ENCODE data around the gene PRKG1. TPM values are rescaled to one million over a fixed set of nuclear protein-coding genes. Genes with fewer than 3 reads are reported as not detected.
"Not testable (repeated sequence)": the region's sequence is repeated elsewhere in the genome, so short reads cannot be mapped to it uniquely, and the experiment has no call there.

The PRKG1 gene
- total RNA-seq, 1 experiment from 2014 or later: 136 TPM

DNA sequence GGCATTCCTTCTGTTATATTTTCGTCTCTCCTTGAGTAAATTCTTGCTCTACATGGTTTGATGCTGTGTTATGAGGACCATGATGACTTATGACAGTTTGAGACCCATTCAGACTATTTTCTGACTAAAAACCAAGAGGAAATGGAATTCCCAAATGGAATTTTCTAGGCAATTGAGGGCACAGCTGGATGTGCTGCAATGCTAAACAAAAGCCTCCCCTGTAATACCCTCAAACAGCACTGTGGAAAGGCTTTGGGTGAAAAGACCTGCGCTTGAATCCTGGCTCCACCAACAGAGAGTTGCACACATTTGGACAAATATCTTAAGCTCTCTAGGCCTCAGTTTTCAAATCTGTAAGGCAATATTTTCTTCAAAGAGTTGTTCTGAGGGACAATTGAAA, 129.1 kb downstream of the PRKG1 start:
- no peak for DNase-seq (ENCODE audit: low spot score)
- in situ Hi-C loops (cut with HindIII; ENCODE audit: low sequenced_read_pairs): no loop called here

DNA sequence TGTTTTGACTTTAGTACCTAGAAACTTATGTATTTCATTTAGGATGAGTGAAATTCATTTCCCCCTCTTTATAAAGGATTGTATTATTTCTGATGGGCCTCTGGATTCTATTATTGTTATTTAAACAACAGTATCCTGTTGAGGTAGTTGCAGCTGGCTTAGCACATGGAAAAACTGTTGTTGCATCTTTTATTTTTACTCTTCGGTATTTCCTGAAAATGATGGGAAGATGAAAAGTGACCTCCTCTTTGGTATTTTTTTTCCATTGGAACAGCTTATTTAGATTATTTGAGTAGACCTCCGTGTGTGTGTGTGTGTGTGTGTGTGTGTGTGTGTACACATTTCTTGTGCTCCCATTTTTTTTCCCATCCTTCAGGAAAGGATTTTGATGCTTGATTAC, 129.8 kb downstream of the PRKG1 start:
- no peak for DNase-seq (ENCODE audit: low spot score)
- in situ Hi-C loops (cut with HindIII; ENCODE audit: low sequenced_read_pairs): no loop called here

DNA sequence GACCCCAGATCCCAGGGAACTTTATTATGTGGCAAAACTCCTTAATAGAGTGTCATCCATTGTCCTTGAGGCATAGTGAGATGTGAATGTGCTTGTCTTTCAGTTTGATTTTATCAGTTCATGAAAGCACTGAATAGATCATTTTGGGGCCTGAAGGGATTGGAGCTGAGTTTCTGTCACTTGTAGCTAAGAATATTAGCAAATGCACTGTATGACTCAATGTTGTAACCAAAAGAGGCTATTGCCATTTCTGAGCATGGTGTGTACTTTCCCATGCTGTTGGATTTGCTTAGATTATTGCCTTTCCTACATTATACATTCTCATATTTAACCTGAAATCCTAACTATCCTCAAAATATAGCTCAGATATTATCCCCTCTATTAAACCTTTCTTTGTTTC, 130.4 kb downstream of the PRKG1 start:
- in situ Hi-C loops (cut with HindIII; ENCODE audit: low sequenced_read_pairs): no loop called here
- DNase-seq (ENCODE audit: low spot score): no peak

DNA sequence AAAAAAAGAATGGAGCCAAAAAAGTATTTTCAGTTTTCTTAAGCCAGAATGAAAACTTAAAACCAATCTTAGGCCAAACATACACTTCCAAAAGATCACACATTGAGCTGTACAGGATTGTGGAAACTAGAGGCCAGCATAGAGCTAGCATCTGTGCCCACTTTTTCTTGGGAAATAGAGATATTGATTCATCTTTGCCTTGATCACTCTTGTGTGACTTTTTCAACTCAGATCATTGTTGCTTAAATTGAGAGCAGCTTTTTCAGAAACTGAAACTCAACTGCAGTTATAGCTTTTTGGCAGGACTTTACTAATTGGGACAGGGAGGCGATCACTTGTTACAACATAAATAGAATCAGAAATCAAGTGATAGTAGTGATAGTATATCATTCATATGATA, 132.2 kb downstream of the PRKG1 start:
- in situ Hi-C loops (cut with HindIII; ENCODE audit: low sequenced_read_pairs): no loop called here
- no peak for DNase-seq (ENCODE audit: low spot score)

DNA sequence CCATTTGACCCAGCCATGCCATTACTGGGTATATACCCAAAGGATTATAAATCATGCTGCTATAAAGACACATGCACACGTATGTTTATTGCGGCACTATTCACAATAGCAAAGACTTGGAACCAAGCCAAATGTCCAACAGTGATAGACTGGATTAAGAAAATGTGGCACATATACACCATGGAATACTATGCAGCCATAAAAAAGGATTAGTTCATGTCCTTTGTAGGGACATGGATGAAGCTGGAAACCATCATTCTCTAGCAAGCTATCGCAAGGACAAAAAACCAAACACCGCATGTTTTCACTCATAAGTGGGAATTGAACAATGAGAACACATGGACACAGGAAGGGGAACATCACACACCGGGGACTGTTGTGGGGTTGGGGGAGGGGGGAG, 138.7 kb downstream of the PRKG1 start:
- DNase-seq (ENCODE audit: low spot score); in situ Hi-C loops (cut with HindIII; ENCODE audit: low sequenced_read_pairs): not testable (repeated sequence)

DNA sequence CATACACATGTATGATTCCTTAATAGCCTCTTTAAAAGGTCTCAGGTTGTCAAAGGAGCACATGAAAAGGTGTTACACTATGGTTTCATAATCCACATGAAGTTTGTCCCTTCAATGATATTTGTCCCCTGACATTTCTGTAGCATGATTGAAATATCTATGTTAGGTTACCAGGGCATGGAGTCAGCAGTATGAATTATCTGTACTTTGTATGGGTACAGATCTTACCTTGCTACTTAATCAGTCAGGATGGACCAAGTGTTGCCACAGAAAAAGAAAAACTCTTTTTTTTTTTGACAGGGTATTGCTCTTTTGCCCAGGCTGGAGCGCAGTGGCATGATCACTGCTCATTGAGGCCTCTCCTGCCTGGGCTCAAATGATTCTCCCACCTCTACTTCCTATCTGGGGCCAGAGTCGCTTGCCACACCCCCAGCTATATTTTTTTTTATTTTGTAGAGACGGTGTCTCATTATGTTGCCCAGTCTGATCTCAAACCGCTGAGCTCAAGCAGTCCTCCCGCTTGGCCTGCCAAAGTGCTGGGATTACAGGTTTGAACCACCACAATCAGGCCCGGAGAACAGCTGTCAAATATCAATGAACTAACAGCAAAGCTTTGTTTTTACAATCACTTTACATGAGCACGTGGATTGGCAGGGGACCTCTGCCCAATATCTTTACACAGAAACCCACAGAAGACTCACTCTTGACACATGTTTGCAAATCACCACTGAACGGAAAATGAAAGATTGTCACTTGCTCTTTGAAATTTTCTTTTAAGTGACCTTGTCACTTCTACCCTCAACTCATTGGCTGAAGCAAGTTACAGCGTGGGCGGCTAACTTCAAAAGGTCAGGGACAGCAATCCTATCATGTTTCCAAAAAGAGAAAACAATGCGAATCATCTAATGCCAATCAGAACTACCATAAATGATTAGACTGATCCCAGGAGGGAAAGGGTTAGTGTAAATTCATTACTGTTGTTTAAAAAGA, 140.2 kb downstream of the PRKG1 start:
- in situ Hi-C loops (cut with HindIII; ENCODE audit: low sequenced_read_pairs): no loop called here
- no peak for DNase-seq (ENCODE audit: low spot score)

DNA sequence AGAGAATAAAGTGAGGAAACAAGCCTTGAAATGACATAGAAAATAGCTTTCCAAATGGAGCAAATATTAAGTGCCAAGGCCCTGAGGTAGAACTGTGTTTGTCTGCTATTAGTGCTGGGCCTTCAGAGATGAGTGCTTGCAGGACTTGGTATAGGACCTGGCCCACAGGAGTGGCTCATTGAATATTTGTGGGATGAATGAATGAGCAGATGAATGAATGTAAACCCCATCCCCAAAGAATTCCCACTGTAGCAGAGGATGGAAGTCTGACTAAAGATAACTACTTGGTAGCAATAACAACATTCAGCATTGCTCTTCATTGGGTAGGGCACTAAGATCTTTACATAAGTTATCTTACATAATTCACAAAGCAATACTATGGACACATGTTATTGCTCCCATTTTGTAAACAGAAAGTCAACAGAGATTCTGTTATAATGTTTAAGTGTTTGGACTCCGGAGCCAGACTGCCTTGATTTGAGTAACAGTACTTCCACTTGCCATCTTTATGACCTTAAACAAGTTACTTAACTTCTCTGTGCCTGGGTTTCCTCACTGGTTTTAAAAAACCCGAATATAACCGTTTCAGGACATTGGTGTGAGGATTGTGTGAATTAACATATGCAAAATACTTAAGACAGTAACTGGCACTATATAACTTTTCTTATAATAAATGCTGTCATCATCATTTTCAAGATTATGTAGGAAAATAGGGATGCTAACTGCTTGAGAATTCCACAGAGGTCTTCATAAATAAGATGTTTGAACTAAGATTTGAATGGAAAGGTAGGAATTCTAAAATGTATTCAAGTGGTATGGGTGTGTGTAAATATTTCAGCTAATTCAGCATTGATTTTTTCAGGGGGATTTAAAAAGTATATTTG, 141.9 kb downstream of the PRKG1 start:
- in situ Hi-C loops (cut with HindIII; ENCODE audit: low sequenced_read_pairs): no loop called here
- no peak for DNase-seq (ENCODE audit: low spot score)

DNA sequence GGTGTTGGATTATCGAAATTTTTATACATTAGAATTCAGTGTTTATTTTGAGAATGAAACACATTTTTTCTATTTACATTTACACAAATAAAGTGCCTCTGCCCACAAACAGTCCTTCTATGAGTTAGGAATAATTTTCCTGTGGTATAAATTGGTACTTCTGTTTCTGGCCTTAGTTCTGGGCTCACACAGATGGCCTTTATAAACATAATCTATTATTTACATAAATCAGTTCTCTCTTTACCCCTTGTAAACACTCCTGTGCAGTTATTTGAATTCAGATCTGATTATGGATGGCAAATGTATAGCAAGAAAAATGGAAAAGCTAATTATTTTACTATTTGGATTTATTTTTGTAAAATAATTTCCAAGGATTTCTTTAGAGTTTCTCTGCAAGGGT, 143.2 kb downstream of the PRKG1 start:
- DNase-seq (ENCODE audit: low spot score): no peak
- in situ Hi-C loops (cut with HindIII; ENCODE audit: low sequenced_read_pairs): no loop called here

DNA sequence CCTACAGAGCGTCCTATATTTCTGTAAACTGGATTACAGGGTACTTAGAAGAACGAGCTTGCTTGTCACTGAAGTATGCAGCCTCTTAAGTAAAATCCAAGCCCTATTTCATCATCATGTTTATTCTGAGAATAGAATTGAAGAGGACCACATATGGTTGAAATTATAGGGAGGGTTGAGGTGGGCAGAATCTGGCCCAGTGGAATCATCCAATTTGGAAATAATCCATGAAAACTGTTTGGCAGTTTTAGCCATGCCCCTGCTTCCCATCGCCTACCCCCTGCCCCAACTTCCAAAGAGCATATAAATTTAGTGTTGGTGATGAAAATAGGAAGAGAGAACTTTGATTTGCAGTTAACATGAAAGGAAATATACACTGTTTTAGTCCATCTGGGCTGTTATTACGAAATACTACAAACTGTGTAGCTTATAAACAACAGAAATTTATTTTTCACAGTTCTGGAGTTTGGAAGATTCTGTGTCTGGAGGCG, 150.4 kb downstream of the PRKG1 start:
- no peak for DNase-seq (ENCODE audit: low spot score)
- in situ Hi-C loops (cut with HindIII; ENCODE audit: low sequenced_read_pairs): no loop called here

DNA sequence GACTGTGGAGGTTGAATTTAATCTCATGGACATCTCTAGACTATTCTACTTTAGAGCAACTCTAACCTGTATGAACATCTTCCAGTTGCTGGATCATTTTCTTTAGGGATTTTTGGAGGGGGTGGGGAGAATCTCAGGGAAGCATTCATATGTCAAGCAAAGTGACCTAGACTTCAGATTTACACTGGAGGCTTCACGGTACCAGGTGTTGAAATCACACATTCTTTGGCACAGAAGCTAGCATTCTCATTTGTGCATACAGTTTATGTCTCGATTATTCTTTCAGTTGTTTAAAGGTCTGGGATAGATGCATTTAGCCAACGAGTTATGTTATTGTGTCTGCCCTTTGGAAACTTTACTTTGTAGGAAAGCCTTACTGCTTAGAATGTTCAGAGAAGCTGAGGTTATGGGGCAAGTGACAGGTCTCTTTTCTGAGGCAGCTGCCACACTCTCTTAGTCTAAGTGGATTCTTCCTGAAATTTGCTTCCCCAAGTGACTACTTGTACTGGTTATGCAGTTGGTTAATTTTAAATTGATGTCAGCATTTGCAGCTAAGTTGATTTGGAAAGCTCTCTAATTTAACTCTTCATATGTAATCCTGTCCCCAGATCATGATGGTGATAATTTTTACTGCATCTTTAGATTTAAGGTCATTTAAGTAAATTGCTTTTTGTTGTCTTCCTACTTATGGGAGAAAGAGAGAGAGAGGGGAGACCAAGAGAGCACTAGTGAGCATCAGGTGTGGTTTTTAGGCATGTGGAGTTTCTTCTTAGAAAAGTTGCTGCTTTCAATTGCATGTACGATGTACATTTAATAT, 153.8 kb downstream of the PRKG1 start:
- DNase-seq (ENCODE audit: low spot score): no peak
- in situ Hi-C loops (cut with HindIII; ENCODE audit: low sequenced_read_pairs): no loop called here

DNA sequence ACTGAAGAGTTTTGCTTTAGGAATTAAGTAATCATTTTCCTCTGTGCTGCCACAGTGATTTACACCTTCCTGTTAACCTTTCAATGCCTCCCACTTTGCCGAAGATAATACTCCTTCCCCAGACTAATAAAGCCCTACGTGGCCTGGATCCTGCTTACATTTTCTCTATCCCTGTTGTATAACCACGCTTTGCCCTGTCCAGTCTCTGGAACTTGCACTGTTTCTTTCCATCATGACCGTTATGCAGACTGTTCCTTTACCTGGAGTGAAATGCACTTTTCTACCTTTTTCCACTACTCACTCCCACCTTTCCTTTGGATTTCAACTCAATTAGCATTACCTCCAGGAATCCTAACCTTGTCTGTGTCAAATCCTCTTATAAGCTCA, 154.4 kb downstream of the PRKG1 start:
- no peak for DNase-seq (ENCODE audit: low spot score)
- in situ Hi-C loops (cut with HindIII; ENCODE audit: low sequenced_read_pairs): no loop called here

DNA sequence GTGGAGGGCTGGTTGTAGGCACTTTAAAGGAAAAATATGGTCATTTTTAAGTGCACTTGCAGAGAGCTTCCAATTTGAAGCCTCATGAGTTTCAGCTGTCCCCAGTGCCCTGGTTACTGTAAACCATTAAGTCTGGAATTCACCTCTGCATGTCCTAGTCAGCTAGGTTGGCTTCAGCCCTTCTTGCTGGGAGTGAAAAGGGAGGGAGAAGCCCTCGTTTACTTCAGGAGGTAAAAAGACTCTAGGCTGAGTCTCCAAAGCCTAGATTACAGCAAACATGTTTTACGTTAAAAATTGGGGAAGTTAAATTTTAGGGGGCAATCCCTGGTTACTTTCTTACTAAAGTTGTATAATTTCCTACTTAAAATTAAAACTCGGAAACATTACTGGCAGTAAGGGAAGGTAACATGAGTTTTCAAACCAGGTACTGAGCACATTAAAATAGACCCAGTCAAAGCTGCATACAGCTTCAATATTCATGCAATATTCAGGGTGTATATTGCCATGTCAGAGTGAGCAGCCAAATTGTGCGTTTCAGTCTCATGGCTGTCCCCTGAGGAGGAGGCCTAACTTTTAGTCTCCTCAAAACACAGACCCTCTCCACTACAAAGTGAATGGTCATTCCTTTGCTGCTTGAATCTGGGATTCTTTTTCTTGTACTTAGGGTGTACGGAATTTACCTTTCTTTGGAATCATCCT, 156.7 kb downstream of the PRKG1 start:
- in situ Hi-C loops (cut with HindIII; ENCODE audit: low sequenced_read_pairs): no loop called here
- no peak for DNase-seq (ENCODE audit: low spot score)

DNA sequence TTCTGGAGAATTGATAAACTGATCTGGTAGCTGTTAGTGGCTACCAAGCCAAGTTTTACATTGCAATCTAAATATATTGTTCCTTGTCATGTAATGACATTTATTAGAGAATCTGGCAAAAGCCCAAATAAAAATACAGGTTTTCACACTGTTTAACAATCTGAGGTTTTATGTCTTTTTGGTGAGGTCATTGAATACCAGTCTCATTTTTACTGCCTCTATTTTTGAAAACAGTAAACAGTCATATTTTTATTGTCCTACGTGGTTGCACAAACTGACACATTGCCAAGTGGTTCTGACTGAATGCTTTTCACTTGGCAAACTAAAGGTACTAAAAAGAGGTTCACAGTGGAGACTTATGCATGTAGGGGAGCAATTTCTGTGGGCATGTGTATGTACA, 157.5 kb downstream of the PRKG1 start:
- in situ Hi-C loops (cut with HindIII; ENCODE audit: low sequenced_read_pairs): no loop called here
- DNase-seq (ENCODE audit: low spot score): no peak

DNA sequence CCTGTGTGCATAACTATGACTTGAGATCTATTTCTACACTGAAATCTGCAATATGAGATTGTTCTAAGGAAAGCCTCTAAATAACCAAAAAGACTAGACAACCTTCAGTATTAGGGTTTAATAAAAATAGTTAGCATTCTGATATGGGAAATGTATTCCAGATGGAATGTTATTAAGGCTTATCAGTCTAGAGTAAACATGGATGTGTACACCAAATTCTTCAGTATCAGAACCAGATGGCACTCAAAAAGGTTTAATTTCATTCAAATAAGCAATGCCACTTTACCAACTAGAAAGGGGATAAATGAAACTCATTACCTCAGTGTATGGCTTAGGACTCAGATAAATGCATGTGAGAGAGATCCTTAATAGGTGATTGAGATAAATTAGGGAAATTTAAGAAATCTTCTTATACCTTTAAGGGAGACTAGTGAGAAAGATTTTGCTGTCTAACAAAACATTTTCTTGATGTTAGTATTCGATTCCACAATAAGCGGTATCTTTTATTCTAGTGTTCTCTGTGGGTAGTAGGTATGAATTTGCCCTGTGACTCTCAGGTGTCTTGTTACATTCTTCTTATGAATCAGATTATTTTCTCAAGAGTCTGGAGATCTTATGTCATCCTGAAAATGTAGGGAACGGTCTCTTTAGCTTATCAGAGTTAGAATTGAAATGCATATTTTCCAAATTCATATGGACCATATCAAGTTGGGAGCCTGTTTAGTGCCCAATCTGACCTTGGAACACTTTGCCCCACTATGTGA, 159.2 kb downstream of the PRKG1 start:
- no peak for DNase-seq (ENCODE audit: low spot score)
- in situ Hi-C loops (cut with HindIII; ENCODE audit: low sequenced_read_pairs): no loop called here

DNA sequence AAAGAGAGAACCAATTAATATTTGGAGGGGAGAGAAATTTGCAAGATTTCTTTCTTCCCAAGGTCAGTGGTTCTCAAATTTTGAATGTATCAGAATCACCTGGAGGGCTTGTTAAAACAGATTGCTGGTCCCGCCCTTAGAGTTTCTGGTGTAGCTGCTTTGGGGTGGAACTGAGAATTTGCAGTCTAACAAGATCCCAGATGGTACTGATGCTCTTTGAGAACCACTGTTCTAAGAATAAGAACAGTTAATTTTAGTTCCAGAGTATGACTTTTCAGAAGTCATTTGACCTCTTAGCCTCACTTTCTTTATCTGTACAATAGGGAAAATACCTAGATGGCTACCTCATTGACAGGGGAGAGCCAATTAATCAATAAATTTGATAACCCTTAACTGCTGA, 161.6 kb downstream of the PRKG1 start:
- in situ Hi-C loops (cut with HindIII; ENCODE audit: low sequenced_read_pairs): no loop called here
- no peak for DNase-seq (ENCODE audit: low spot score)

DNA sequence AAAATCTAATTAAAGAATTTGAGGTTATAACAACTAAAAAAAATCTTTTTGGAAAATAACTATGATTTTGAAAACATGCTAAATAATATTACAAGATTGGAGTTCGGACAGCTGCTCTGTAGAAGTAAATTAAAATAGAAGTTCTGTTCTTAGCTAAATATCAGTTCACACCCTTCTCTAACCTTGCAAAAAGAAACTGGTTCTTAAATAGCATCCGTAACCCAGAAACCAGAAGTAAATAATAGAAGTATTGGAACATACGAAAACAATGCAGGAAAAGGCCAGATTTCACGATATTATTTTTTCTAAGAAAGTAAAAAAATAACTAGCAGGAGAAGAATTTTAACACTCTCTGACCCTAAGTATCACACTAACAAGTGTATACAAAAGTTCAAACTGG, 164.7 kb downstream of the PRKG1 start:
- DNase-seq (ENCODE audit: low spot score): no peak
- in situ Hi-C loops (cut with HindIII; ENCODE audit: low sequenced_read_pairs): no loop called here

DNA sequence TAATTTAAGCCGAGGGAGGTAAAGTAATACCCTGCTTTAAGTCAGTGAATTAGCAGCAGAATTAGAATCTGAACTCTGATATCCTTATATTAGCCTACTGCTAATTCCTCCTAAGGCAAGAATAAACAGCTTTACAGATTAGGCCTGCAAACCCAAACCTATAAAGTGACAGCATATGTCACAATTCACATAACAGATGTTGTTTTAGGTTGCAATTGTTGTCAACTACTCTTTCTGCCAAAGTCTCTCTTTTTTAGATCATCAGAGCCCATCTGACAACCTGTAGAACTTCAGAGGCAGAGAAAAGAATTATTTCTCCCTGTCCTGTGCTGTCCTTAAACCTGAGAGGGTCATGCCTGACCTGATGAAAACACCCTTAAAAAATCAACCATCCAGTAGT, 167.2 kb downstream of the PRKG1 start:
- in situ Hi-C loops (cut with HindIII; ENCODE audit: low sequenced_read_pairs): no loop called here
- DNase-seq (ENCODE audit: low spot score): no peak

DNA sequence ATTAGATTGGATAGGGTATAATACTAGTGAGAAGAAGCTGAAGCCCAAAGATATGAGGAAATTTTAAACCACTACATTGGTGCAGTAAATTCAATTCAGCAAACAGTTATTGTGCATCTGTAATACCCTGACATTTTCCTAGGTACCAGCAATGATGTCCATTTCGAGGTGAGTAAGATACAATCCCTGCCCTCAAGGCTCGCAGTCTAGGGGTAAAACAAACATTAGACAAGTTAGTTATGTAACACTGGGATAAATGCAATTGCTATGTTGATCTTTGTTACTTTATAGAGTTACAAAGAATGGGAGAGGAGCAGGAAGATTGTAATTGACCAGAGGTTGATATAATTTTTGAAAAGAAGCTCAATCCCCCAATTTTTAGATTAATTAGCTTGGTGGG, 168.1 kb downstream of the PRKG1 start:
- no peak for DNase-seq (ENCODE audit: low spot score)
- in situ Hi-C loops (cut with HindIII; ENCODE audit: low sequenced_read_pairs): no loop called here

All from G401 (cell line).